ENCODE measurements around the gene PHF3.

The PHF3 gene

GRCh38 chr6:63600136-63600535 is 35.5 kb upstream of the PHF3 start:
- TF ChIP-seq CTCF (IDR thresholded peaks at IDR 0.05; ENCODE audit: low read depth, low read length, missing control alignments): no peak
- no peak for DNase-seq (ENCODE audit: low read depth)
- H3K4me3 ChIP-seq (ENCODE audit: low read depth, low read length): no peak overlapping the region

- H3K4me3 ChIP-seq (ENCODE audit: low read depth, low read length): no peak overlapping the region
- no peak for TF ChIP-seq CTCF (IDR thresholded peaks at IDR 0.05; ENCODE audit: low read depth, low read length, missing control alignments)
- DNase-seq (ENCODE audit: low read depth): no peak
Observed at GRCh38 chr6:63609231-63609630, 26.4 kb upstream of the PHF3 start.

GRCh38 chr6:63610944-63611343 is 24.7 kb upstream of the PHF3 start:
- no peak for TF ChIP-seq CTCF (IDR thresholded peaks at IDR 0.05; ENCODE audit: low read depth, low read length, missing control alignments)
- no peak for DNase-seq (ENCODE audit: low read depth)
- no peak overlapping the region for H3K4me3 ChIP-seq (ENCODE audit: low read depth, low read length)

- TF ChIP-seq CTCF (IDR thresholded peaks at IDR 0.05; ENCODE audit: low read depth, low read length, missing control alignments): no peak
- H3K4me3 ChIP-seq (ENCODE audit: low read depth, low read length): no peak overlapping the region
- DNase-seq (ENCODE audit: low read depth): no peak
Observed at GRCh38 chr6:63611560-63611959, 24.0 kb upstream of the PHF3 start.

- no peak for DNase-seq (ENCODE audit: low read depth)
- no peak overlapping the region for H3K4me3 ChIP-seq (ENCODE audit: low read depth, low read length)
Observed at GRCh38 chr6:63615590-63615989, 20.0 kb upstream of the PHF3 start.

GRCh38 chr6:63624091-63624490 is 11.5 kb upstream of the PHF3 start:
- no peak for DNase-seq (ENCODE audit: low read depth)
- no peak overlapping the region for H3K4me3 ChIP-seq (ENCODE audit: low read depth, low read length)
- TF ChIP-seq CTCF (IDR thresholded peaks at IDR 0.05; ENCODE audit: low read depth, low read length, missing control alignments): no peak

More at GRCh38 chr6:63615590-63615989, 20.0 kb upstream of the PHF3 start:
- TF ChIP-seq CTCF (IDR thresholded peaks at IDR 0.05; ENCODE audit: low read depth, low read length, missing control alignments): no peak

- DNase-seq (ENCODE audit: low read depth): no peak
- TF ChIP-seq CTCF (IDR thresholded peaks at IDR 0.05; ENCODE audit: low read depth, low read length, missing control alignments): no peak
- H3K4me3 ChIP-seq (ENCODE audit: low read depth, low read length): no peak overlapping the region
Observed at GRCh38 chr6:63630466-63630865, 5.1 kb upstream of the PHF3 start.
